HG03354 (cell line): Measurements from ENCODE around the gene LRMDA.
"Not testable (repeated sequence)": the region's sequence is repeated elsewhere in the genome, so short reads cannot be mapped to it uniquely, and the experiment has no call there.

Source experiments
- ATAC-seq: cut with Tn5 transposase; IDR thresholded peaks from one replicate; pipeline ENCODE4 v1.9.1; 2021; ENCODE audit warnings: mild to moderate bottlenecking; ENCODE audit not compliant: unreplicated experiment, poor library complexity, severe bottlenecking

Gene LRMDA

DNA sequence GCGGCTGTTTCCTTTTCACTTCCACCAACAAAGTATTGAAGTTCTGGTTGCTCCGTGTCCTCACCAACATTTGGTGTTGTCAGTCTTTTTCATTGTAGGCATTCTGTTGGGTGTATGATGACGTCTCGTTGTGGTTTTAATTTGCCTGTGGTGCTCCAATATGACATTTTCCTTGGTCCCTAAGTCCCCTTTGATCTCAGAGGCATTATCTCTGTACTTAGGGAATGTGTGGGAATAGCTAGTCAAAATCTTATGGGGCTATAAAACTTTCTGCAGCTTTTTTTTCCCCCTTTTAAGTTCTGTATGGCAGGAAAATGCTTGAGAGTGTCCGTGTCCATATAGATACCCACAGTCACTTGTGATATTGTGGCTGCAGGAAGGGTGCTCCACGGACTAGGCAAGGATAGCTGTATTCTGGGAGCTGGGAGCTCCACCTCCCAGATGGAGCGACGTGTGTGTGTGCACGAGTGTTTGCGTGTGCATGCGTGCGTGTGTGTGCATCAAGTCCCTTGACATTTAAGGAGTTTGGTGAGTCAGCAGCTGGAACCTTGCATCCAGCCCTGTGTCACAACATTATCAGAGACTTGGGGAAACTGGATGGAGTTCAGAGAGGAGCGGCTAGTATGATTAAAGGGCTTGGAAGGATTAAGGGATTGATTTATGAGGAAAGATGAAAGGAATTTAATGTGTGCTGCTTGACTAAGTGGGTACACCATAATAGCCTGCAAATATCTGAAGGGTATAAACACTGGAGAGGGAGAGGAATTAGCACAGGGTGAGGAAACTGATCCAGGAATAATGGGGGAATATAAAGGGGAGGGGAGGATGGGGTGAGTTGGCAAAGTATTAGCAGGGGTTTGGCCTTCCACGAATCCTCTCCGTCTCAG is 66.8 kb downstream of the LRMDA start:
- ATAC-seq = no peak

GRCh38 chr10:75498884-75499350 is 67.5 kb downstream of the LRMDA start:
- ATAC-seq = no peak

DNA sequence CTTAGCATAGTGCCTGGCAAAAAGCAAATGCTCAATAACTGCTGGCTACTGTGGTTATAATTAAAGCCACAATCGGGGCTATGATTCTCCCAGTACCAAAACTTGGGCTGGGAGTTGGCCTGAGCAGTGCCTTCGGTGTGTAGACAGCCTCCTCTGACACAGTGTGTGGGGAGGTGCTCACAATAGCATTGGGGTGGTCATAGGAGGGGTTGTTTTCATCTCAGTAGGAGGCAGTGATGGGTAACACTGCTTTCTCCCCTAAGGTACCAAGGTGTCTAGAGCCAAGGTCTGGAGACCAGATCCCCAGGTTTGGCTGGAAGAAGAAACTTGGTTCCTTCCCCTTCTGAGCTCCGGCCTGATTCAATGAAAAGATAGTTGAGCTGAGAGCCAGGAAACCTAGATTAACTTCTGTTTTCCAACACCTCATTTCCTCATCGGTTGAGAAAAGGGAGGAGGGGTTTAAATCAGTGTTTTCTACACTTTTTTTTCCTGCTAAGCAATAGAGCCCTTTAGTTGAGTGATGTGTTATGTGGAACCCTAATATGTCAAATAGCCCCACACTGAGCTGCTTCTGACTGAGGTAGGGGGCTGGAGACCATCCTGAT is 68.2 kb downstream of the LRMDA start:
- no peak for ATAC-seq

DNA sequence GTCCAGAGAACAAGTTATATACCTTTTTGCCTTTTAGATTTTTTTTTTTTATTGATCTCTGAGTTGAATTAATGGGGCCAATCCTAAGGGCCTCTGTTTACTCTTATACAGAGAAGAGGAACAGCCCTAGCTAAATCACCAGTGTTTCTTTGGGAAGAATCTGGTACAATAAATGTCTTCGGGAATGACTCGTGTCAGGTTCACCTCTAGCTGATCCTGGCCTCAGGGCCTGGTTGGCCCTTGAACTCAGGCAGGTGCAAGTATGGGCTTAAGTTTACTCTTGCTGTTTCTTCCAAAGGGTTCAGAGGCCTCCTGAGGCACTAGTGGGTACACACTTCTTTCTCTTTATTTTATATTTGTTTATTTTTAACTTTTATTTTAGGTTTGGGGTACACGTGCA is 71.0 kb downstream of the LRMDA start:
- ATAC-seq = no peak

GRCh38 chr10:75502838-75503237 is 71.4 kb downstream of the LRMDA start:
- ATAC-seq = no peak

DNA sequence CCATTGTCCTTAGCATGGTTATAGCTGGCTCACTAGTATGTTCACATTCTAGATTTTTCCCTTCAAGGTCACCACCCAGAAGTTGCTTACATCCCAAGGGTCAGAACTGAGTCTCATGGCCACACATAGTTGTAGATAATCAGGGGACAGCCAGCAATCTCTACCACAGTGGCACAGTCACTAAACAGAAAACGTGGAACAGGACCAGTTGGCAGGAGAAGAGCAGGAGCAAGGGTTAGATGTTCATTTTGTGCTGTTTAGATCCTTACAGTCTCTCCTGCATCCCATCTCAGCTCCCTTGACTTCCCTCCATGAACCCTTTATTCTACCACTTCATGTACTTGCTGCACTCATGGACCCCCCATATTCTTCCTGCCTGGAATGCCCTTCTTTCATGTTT is 73.9 kb downstream of the LRMDA start:
- ATAC-seq = no peak

DNA sequence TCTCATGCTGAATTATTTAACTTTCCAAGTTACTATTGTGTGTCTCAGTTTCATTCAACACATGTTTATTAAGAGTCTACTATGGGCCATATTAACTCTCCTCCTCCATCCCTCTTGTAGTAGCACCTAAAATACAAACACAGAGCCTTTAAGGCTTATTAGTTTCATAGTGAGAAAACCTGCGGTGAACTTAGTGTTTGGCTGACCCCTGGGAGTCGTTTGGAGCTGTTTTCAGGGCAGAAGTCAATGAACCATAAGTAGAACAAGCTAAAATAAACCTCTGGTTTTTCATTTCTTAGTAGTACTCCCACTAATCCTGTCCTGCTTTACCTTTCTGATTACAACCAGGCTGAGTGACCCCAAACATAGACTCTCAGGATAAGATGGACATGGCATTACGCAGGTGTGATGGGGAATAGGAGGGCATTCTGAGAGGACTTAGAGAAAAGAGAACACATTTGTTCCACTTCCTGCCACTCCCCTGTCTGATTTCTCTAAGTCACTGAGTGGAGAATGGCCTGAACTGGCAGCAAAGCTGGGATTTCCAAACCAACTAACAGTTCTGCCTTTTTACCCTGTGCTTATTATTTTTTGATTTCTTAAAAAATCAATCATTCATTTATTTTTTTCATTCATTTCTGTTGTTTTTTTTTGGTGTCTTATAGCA is 74.5 kb downstream of the LRMDA start:
- peak; percentile 81 for ATAC-seq

DNA sequence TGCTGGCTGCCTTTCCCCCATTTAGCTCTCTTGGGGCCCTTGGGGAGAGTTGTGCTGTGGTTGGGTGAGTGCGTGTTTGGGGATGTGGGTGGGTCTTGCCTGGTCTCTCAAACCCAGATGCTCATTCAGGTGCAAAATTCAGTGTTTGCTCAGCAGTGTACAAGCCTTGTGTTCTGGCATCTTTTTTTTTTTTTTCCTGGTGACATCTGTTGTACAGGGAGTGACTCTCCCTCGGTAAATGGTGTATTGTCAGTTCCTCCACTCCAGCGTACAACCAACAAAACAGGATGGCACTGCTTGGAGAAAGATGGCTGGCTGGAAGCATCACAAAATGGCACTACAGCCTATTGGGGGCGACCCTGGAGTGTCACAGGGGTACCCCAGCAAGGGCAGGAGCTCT is 75.5 kb downstream of the LRMDA start:
- ATAC-seq = no peak

GRCh38 chr10:75507469-75507868 is 76.0 kb downstream of the LRMDA start:
- ATAC-seq = no peak

- ATAC-seq = no peak
Measured at GRCh38 chr10:75508239-75508813, 76.9 kb downstream of the LRMDA start.

- ATAC-seq = no peak
Measured at GRCh38 chr10:75508814-75509306, 77.4 kb downstream of the LRMDA start.

DNA sequence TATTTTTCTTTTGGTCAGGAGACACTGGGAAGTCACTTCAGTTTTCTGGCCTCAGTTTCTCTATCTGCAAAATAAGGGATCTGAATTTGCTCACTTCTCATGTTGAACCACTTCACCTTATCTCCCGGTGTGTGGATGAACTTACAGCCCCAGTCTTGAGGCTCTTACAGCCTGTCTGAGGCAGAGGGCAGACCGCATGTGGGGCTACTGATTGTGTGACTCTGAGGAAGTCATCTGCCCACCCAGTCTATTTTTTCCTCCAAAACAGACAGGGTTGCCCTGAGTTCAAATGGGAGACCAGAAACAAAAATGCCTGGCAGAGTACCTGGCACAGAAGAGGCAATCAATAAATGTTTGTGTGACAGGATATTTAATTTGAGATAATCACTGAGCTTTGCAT is 78.3 kb downstream of the LRMDA start:
- ATAC-seq = no peak

DNA sequence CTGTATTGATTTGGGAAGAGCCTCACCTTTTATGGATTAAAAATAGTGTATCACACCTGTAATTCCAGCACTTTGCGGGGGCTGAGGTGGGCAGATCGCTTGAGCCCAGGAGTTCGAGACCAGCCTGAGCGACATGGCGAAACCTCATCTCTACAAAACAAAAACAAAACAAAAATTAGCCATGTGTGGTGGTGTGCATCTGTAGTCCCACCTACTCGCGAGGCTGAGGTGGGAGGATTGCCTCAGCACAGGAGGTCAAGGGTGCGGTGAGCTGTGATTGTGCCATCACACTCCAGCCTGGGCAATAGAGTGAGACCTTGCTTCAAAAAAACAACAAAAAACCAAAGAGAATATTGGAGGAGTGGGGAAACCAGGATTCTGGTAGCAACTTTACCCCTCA is 79.6 kb downstream of the LRMDA start:
- no peak for ATAC-seq

- ATAC-seq = no peak
Measured at GRCh38 chr10:75512203-75512933, 80.9 kb downstream of the LRMDA start.

- no peak for ATAC-seq
Measured at GRCh38 chr10:75513292-75513885, 82.0 kb downstream of the LRMDA start.

- no peak for ATAC-seq
Measured at GRCh38 chr10:75514830-75515229, 83.4 kb downstream of the LRMDA start.

- not testable (repeated sequence) for ATAC-seq
Measured at GRCh38 chr10:75516154-75516553, 84.7 kb downstream of the LRMDA start.

DNA sequence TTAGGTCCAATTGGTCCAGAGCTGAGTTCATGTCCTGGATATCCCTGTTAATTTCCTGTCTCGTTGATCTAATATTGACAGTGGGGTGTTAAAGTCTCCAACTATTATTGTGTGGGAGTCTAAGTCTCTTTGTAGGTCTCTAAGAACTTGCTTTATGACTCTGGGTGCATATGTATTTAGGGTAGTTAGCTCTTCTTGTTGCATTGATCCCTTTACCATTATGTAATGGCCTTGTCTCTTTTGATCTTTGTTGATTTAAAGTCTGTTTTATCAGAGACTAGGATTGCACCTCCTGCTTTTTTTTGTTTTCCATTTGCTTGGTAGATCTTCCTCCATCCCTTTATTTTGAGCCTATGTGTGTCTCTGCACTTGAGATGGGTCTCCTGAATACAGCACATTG is 87.8 kb downstream of the LRMDA start:
- not testable (repeated sequence) for ATAC-seq

DNA sequence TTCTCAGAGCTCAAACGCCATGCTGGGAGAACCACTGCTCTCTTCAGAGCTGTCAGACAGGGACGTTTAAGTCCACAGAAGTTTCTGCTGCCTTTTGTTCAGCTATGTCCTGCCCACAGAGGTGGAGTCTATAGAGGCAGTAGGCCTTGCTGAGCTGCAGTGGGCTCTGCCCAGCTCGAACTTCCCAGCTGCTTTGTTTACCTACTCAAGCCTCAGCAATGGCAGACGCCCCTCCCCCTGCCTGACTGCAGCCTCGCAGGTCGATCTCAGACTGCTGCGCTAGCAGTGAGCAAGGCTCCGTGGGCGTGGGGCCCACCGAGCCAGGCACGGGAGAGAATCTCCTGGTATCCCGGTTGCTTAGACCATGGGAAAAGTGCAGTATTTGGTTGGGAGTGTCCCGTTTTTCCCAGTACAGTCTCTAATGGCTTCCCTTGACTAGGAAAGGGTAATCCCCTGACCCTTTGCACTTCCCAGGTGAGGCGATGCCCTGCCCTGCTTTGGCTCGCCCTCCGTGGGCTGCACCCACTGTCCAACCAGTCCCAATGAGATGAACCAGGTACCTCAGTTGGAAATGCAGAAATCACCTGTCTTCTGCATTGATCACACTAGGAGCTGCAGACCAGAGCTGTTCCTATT is 89.9 kb downstream of the LRMDA start:
- ATAC-seq = not testable (repeated sequence)
